NOMO-1 treated with dmso at 0.1 percent for 144 hours (cell line): Measurements from ENCODE around the gene ENPP7.

ENCODE experiments used
- DNase-seq: peaks from one replicate; lab custom pipeline; 2025; ENCODE audit not compliant: unreplicated experiment; lab: John Stamatoyannopoulos, UW

Gene ENPP7, protein sequence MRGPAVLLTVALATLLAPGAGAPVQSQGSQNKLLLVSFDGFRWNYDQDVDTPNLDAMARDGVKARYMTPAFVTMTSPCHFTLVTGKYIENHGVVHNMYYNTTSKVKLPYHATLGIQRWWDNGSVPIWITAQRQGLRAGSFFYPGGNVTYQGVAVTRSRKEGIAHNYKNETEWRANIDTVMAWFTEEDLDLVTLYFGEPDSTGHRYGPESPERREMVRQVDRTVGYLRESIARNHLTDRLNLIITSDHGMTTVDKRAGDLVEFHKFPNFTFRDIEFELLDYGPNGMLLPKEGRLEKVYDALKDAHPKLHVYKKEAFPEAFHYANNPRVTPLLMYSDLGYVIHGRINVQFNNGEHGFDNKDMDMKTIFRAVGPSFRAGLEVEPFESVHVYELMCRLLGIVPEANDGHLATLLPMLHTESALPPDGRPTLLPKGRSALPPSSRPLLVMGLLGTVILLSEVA

DNA sequence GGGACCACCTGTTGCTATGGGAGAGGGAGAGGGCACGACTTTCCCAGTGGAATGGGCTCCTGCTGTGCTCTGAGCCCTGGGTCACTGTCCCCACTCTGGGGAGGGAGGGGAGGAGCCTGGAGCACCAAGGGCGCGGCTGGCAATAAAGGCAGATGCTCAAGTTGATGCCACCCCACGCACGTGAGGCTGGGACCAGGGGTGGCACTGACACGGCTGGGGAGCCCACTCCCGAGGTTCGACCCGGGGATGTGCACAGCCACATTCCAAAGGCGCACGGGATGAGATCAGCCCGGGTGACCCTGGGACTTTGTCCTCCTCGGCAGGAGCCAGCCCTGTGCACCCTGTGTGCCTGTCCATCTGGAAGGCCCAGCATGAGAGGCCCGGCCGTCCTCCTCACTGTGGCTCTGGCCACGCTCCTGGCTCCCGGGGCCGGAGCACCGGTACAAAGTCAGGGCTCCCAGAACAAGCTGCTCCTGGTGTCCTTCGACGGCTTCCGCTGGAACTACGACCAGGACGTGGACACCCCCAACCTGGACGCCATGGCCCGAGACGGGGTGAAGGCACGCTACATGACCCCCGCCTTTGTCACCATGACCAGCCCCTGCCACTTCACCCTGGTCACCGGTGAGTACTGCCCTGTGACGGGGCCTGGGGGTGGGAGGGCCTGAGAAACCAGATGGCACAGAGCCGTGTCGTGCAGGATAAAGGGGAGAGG is at the start of gene ENPP7:
Gene ENPP7, plus strand, starts transcription at position 175 of the 715 bp plus-strand sequence. Its CDS starts 197 bp downstream, at position 372.
- no peak for DNase-seq

DNA sequence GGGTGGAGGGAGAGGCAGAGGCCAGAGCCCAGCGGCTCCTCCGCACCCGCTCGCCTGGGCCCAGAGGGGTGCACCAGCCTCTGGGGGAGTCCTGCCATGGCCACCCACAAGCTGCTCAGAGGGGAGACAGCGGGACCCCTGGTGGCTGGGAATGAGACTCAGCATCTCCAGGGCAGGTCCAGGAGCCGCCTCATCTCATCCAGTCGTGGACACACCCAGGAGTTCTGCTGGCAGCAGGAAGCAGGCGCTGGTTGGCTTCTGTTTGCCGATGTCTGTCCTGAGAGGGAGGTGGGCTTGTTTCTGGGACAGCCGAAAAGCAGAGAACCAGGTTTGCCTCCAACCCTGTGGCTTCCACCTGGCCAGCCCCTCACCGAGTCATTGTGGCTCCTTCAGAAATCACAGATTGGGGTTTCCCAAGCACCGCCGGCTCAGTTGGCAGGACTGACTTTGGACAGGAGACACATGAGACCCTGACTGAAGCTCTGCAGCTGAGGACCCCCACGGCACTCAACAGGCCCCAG is 49.6 kb upstream of the ENPP7 start:
- DNase-seq: no peak

DNA sequence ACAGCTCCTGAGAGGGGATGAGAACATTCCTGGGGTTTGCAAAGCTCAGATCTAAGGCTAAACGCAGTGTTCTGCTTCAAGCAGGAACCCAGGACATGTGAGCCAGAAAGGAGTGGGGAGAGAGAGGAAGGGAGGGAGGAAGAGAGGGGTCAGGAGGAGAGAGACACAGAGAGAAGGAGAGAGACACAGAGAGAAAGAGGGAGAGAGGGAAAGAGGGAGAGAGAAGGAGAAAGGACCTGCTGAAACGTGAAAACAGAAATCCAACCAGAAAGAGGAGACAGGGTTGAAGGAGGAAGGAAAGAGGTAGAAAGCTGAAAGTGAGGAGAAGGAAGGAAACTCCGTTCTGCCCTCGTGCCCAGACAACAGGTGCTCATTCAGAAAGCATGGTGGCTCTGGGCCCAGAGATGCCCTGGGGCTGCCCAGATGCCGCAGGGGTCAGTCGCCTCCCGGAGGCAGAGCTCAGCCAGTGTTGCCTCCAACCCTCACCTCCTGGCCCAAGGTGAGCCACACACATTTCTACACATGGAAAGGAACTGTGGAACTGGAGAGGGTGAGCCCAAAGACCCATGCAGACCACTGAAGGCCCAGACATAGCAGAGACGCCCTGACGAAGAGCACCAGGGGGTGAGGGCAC is 49.0 kb upstream of the ENPP7 start:
- no peak for DNase-seq

DNA sequence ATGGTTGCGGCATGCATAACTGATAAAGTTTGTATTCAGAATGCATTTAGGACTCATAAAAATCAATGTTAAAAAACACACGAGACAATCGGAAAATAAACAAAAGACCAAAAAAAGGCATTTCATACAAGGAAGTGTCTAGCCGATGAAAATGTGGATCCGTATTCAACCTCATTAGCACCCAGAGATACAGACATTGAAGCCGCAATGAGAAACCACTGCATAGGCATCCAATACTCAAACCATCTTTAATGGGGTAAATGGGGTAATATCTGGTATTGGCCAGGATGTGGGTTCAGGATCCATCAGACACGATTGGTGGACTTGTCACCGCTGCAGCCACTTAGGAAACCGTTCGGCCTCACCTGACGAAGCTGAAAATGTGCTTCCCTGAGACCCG is 47.4 kb upstream of the ENPP7 start:
- no peak for DNase-seq

DNA sequence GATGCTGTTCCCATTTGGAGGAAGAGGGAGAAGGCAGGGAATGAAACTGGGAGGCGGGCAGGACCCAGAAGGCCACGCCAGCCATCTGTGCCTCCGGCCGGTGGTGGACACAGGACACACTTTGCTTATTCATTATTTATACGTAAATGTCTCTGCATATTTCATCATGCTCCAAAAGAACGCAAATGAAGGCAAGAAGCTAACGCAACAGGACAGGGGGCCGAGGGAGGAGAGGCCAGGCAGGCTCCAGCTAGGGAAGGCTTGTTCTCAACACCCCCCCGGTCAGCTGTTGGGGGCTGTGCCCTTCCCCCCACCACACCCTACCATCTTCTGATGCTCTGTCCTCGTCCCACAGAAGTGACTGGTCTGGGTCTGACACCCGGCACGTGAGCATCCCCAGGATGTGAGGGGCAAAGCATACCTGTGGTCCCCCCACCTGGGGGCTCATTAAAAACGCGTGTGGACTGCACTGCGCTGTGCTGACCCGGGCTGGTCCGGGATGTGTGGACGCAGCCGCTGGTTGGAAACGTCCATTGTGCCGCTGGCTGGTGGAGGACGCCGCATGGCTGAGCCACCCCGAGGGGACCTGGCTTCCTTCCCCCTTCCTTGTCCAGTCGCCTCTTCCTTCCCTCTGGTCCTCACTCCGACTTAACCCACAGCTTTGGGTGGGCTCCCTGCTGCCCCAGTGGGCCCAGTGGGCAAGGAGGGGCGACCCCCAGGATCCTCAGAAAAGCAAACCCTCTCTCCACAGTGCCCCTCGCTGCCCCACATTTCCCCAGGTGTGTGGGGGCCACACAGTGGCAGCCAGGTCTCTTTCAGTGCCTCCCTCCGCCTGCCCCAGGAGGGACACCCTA is 46.4 kb upstream of the ENPP7 start:
- DNase-seq: no peak

DNA sequence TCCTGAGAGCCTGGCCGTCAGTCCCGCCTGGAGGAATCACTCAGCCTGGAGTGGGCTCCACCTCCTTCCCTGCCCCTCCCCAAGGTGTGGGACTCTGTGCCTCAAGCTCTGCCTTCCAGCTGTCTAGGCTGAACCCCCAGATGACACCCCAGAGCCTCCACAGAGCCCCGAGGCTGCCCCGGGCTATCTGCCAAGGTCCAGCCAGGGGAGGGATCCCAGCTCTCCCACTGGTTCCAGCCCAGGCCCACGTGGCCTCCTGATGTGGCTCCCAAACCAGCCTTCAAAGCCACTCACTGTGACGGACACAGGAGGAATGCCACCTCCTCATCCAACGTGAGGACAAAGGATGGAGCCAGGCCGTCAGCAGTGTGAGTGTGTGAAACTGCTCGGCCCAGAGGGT is 45.6 kb upstream of the ENPP7 start:
- DNase-seq: no peak

DNA sequence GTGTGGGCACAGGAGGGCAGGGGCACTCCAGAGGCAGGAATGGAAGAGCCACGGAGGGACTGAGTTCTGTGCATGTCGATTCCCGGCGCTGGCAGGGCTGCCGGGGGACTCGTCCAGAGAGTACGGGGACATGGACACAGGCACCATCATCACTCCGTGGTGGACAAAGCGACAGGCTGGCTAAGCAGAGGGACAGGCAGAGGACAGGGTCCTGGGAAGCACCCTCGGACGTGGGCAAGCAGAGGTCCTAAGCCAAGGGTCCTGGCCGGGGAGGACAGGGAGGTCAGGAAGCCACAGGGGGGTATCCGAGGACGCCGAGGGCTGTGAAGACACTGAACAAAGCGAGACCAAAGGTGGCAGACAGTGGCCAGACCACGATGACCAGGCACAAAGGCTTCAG is 44.3 kb upstream of the ENPP7 start:
- no peak for DNase-seq

DNA sequence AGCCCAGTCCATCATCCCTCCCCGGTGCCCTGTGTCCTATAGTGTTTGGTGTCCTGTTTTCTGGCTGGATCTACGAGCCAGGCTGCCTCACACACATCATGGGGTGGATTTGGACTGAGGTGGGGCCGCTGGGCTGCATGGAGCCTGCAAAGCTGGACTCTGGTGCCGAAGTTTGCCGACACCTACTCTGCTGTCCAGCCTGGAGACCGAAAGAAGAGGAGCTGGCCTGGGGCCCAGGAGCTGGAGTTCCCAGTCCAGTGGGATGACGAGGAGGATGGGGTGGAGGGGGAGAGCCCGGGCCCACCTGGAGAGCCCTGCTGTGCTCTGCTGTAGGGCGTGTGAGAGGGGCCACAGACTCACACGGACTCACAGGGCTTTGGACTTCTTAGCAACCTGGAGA is 40.3 kb upstream of the ENPP7 start:
- no peak for DNase-seq

DNA sequence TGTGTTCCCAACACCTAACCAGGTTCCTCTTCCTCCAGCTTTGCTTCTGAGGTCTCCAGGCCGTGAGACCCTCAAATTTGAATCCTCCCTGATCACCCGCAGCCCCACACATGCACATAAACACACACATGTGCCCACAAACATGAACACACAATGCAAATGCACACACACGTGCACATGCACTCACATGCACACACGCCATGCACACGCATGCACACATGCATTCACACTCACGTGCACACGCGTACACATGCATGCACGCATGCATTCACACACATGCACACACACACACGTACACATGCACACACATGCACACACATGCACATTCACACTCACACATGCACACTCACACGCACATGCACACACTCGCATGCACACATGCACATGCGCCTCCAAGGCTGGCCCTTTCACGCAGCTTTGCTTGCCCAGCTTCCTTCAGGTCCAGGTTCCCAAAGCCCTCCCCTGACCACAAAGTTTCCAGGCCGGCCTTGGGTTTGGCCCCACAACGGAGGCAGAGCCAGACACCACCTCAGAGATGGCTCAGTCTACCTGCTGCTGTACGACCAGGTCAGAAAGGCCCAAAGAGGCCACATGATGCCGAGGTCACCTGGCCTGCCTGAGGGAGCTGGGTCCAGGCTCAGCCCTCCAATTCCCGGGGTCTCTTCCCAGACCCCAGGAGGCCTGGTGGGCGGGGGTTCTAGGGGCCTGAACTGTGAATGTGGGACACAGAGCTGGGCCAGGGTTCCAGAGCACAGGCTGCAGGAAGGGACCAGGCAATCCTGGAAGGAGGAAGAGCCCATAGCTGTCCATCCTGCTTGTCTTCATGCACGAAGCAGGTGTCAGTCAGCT is 39.5 kb upstream of the ENPP7 start:
- no peak for DNase-seq

DNA sequence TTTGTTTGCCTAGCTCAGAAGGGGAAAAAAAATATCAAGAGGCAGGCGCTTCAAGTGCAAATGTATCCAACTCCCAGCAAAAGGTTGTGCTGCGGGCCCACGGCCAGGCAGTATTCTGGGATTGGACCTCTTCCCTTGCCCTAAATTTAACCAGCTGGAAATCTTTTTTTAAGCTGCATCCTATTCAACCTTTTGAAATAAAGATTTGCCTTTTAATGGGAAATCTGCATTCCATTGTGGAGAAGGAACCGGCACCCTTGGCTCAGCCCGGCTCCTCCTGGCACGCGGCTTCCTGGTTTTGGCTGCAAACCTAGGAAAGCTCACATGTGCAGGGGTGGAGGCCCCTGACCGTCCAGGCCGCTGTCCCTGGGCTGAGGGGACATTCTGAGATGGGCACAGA is 38.8 kb upstream of the ENPP7 start:
- DNase-seq: no peak

DNA sequence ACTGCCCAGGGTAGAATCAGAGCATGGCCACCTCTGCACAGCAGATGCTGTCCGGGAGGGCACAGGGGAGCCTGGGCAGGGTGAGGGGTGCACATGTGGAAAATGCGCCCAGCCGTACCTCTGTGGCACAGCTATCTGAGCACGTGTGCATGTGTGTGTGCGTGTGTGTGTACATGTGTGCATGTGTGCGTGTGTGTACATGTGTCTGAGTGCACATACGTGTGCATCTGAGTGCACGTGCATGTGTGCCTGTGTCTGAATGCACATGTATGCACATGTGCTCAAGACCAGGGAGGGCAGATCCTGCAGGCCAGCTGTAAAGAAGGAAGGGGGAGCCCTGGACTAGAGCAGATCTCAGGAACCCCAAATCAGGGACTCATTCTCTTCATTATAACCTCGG is 37.3 kb upstream of the ENPP7 start:
- no peak for DNase-seq

DNA sequence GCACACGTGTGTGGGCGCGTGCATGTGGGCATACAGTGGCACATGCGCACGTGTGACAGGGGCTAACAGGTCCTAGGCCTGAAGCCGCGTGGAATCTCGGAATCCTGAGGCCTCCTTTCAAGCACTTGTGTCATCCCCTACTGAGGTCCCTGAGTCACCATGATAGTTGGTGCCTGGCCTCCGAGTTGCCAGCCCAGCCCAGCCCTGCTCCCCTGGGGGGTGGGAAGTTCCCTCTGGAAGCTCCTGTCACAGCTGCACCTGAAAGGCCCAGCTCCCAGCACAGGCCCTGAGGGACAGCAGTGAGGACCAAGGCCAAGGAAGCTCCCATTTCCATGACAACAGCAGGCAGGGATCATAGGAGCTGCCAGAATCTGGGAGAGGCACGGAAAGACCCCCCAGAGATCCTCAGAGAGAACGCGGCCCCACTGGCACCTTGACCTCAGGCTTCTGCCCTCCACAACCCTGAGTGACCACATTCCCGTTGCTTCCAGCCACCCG is 35.4 kb upstream of the ENPP7 start:
- DNase-seq: no peak

DNA sequence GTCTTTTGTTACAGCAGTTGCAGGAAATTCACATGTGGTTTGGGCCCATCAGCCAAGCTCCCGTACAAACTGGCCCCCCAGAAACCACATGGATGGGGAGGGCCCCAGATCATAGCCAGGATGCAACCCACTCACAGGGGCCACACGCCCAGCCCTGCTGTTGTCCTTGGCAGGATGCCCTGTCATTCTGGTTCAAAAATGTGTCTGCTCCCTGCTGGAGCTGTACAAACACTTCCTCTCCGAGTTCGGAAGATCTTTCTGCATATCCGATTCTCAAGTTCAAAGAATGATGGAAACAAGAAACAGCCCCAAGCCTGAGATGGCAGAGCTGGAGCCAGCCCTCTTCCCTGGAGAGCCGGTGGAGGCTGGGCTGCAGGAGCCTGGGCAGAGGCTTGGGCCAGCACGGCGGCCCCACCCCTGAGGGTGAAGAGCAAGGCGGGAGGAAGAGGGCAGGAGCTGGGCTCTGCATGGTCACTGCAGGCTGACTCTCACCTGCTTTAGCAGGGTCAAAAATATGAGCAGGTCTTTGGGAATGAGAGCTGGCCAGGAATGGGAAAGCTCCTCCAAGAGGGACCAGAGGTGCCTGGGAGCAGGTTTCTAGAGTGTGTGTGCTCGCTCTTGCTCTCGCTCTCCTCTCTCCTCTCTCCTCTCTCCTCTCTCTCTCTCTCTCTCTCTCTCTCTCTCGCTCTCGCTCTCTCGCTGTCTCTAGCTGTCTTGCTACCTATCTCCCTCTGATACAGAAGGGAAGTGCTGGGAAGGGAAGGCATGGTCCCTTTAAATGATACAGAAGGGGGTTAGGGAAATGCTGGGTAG is 34.7 kb upstream of the ENPP7 start:
- no peak for DNase-seq

DNA sequence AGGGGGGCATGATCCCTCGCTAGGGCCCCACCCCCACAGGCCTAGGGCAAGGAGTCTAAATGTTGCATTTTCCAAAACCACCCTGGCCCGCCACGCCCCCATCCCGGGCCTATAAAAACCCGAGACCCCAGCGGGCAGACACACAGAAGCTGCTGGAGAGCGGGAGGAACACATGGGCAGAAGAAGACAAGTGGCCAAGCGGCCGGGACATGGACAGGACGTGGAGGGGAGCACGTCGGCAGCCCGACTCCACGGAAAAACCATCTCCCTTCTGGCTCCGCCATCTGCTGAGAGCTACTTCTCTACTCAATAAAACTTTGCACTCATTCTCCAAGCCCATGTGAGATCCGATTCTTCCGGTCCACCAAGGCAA is 34.1 kb upstream of the ENPP7 start:
- DNase-seq: no peak

DNA sequence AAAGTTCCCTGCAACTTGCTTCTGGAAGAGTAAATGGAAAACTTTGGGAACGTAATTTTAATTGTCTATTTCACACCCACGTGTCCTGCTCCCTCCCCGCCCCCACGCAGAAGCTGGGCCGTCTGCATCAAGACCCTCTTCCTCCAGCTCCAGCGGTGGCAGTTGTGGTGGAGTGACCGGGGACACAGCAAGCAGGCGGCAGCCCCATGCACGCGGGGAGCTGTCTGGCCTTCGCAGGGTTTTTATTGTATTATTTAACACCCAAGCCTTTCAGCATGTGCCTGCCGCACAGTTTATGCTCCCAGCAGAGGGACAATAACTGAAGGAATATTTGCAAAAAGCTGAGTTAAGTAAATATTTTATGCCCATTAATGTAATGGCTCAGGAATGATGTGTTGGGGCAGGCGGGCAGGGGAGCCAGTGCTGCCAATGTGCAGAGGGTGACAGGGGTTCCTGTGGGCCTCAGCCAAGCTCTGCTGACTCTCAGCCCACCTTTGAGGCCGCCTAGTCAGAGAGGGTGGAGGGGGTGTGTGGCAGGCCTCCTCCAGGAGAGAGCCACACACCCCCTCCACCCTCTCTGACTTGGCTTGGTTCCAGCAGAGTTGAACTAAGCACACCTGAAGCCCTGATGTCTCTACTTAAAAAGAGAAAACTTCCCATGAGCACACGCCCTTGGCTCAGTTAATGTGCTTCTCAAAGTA is 32.4 kb upstream of the ENPP7 start:
- no peak for DNase-seq

DNA sequence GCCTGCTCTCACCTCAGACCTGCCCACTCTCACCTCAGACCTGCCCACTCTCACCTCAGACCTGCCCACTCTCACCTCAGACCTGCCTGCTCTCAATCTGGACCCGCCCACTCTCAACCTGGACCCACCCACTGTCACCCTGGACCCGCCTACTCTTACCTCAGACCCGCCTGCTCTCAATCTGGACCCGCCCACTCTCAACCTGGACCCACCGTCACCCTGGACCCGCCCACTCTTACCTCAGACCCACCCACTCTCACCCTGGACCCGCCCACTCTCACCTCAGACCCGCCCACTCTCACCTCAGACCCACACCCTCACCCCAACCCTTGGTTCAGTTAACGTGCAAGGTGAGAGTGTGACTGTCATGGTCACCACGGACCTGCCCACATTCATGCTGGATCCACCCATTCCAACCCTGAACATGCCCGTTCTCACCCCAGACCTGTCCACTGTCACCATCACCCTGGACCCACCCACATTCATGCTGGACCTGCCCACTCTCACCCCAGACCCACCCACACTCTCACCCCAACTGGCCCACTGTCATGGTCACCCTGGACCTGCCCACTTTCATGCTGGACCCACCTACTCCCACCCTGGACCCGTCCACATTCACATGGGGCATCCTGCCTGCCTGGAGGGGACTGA is 31.2 kb upstream of the ENPP7 start:
- no peak for DNase-seq

DNA sequence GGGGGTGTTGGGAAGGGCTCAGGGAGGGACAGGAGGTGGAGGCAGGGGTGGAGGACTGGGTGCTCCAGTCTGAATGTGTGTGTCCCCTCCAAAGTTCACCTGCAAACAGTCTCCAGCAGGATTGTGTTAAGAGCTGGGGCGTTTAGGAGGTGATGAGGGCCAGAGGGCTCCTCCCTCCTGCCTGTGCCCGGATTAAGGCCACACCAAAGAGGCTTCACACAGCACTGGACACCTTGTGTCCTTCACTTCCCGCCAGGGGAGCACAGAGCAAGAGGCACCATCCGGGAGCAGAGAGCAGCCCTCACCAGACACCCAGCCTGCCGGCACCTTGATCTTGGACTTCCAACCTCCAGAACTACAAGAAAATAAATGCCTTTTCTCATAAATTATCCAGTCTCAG is 30.2 kb upstream of the ENPP7 start:
- no peak for DNase-seq

DNA sequence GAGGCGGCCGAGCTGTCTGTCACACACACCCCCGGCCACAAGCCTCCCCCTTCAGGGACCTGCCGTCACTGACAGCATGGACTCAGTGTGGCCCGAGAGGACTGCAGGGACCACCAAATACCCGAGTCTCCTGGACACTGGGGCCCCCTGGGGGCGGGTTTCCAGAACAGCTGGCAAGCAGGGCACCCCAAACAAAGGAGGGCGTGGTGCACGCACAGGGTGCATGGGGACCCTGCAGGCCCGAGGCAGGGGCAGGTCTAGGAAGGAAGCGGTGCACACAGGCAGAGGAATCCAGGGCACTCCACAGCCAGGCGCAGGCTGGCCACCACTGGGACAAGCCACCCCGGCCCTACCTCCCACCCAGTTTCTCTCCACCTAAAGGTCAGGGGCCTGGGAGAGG is 28.7 kb upstream of the ENPP7 start:
- no peak for DNase-seq
